22Rv1 (cell line): ENCODE data around the gene RIMS4.

Source experiments
- H3K27ac ChIP-seq: fragments of 450-650 bp; 2 replicates; pipeline ENCODE4 v1.5.1; 2017
- CTCF ChIP-seq: fragments of 450-650 bp; IDR thresholded peaks from 2 replicates; pipeline ENCODE4 v1.5.1; 2017; ENCODE audit warnings: mild to moderate bottlenecking
- ZFX ChIP-seq: fragments of 450-650 bp; IDR thresholded peaks from 2 replicates; pipeline ENCODE4 v1.6.1; 2017; ENCODE audit warnings: antibody characterized with exemption, borderline replicate concordance

RIMS4 gene

GRCh38 chr20:44762466-44763140 is 47.7 kb downstream of the RIMS4 start:
- TF ChIP-seq CTCF (no peak), ZFX (no peak)
- H3K27ac ChIP-seq: no peak overlapping the region

DNA sequence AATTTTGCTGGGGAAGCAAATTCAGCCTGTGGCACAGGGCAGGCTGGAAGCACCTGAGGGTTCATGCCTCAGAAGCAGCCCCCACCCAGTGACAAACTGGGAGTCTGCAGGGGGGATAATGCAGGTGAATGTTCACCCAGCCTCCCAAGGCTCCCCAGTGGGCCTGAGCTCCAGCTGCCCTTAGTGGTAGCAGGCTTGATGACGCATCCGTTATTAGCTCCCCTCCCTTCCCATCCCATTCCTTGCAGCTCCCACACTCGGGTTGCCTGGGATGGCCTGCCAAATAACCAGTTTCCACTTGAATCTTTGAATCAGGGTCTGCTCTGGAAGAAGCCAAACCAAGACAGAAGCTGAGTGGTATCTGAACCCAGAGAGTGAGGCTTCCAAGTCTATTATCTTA is 48.9 kb downstream of the RIMS4 start:
- TF ChIP-seq ZFX: no peak
- no peak for TF ChIP-seq CTCF
- no peak overlapping the region for H3K27ac ChIP-seq

DNA sequence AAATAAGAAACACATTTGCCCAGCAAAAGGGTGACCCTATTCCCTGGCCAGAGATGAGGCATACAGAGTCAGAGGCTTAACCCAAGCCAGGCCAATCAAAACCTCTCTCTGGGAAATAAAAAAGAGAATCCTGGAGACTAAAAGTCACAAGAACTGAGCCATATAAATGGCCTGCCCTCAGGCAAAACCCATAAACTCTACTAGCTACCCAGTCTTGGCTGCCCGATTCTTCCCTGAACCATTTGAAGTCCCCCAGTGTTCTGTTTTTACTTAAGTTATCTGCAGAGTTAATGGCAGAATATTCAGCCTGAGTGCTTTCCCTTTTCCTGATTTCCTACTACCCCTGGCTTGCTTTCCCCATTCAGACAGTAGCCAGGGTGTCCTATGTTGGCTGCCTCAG is 50.8 kb downstream of the RIMS4 start:
- no peak overlapping the region for H3K27ac ChIP-seq
- no peak for TF ChIP-seq ZFX
- TF ChIP-seq CTCF: no peak

- no peak overlapping the region for H3K27ac ChIP-seq
These were observed 51.9 kb downstream of the RIMS4 start for GRCh38 chr20:44758247-44759101.

DNA sequence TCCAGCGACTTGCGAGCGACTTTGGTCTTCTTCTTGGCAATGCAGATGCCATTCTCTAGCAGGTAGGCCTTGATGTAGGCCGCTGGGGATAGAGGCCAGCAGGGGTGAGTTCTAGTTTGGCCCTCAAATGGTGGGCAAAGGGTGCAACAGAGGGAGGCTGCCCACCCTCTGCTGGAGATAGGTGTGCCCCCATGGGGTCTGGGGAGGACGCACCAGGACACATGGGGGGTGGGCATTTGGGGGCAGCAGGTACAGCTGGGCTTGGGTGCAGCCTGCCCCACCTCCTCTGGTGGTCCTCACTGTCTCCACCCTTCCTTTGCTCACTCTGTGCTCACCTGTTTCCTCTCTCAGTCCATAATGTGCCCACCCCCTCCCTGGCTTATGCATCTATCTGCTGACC is 53.4 kb downstream of the RIMS4 start:
- H3K27ac ChIP-seq: no peak overlapping the region
- TF ChIP-seq CTCF (no peak), ZFX (no peak)

More at GRCh38 chr20:44758247-44759101, 51.9 kb downstream of the RIMS4 start:
- TF ChIP-seq ZFX (no peak), CTCF (no peak)

GRCh38 chr20:44756011-44756688 is 54.2 kb downstream of the RIMS4 start:
- no peak overlapping the region for H3K27ac ChIP-seq
- TF ChIP-seq ZFX (no peak), CTCF (no peak)
